ENCODE results near the gene DDIT4.

The DDIT4 gene

DNA sequence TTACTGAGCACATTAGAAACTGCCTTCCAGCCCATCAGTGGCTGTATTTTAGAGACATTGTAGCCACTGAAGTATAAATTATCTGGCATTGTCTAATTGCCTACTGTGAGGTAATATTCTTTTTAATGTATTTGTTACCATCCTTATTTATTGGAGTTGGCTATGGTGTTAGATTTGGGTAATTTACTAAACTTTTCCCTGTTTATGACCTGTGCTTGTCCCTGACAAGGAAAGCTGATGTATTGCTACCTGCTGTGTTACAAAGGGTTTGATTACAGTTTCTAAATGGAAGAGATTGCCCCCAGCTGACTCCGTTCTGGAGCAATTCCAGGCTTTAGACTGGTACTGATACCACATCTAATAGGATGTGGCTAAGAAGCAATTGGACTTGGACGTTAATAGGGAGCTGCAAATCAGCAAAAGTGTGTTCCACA, 45.4 kb upstream of the DDIT4 start:
- Histone ChIP-seq H3K4me2 (ENCODE audit: insufficient read depth, low read length, poor library complexity, severe bottlenecking) (no peak overlapping the region), H3K4me3 (ENCODE audit: low read length in 2 of 2) (no peak overlapping the region), H2AK5ac (ENCODE audit: low read depth, low read length) (no peak overlapping the region), H2BK5ac (ENCODE audit: low read length) (no peak overlapping the region), H3K18ac (ENCODE audit: low read length) (no peak overlapping the region), H3K23ac (ENCODE audit: low read depth, low read length, poor library complexity) (no peak overlapping the region), H3K27me3 (ENCODE audit: control insufficient read depth in 3 of 3, insufficient read depth in 3 of 3, low read depth in 1 of 3, low read length in 3 of 3) (no peaks in the 10 kb centered on the region), H2BK15ac (ENCODE audit: low read length) (no peak overlapping the region), H4K91ac (ENCODE audit: low read depth, low read length, poor library complexity) (no peak overlapping the region), H4K8ac (ENCODE audit: low read depth, low read length) (no peak overlapping the region), H2BK12ac (ENCODE audit: low read length) (no peak overlapping the region), H3K79me1 (ENCODE audit: low read depth, low read length) (peaks cover 1% of the 10 kb centered on the region), H3K9me3 (replicated peaks in 1 of 2; ENCODE audit: control insufficient read depth in 2 of 2, insufficient read depth in 1 of 2, low read depth in 1 of 2, low read length in 2 of 2) (no peaks in the 10 kb centered on the region), H3K9ac (ENCODE audit: low read depth, low read length, poor library complexity) (no peak overlapping the region), H3K27ac (replicated peaks; ENCODE audit: low read length) (no peak overlapping the region), H3K14ac (ENCODE audit: low read length) (no peak overlapping the region), H3K4me1 (ENCODE audit: control insufficient read depth in 2 of 2, insufficient read depth in 1 of 2, low read depth in 1 of 2, low read length in 2 of 2) (peaks cover 1 to 3% of the 10 kb centered on the region in 2 donors), H3K4ac (ENCODE audit: low read length) (no peak overlapping the region), H2AFZ (ENCODE audit: low read length) (no peak overlapping the region), H2BK120ac (ENCODE audit: low read depth, low read length) (no peak overlapping the region), H3K36me3 (replicated peaks in 1 of 2; ENCODE audit: control insufficient read depth in 2 of 2, insufficient read depth in 2 of 2, low read length in 2 of 2) (peaks cover 19 to 78% of the 10 kb centered on the region in 2 donors)
- no peak for DNase-seq (ENCODE audit: low spot score)
- WGBS, 2 donors (ENCODE audit: extremely low coverage in 2 of 2, insufficient read length in 2 of 2, insufficient replicate concordance in 1 of 2) = no CpG with 5 or more reads among the region's 2 CpGs

DNA sequence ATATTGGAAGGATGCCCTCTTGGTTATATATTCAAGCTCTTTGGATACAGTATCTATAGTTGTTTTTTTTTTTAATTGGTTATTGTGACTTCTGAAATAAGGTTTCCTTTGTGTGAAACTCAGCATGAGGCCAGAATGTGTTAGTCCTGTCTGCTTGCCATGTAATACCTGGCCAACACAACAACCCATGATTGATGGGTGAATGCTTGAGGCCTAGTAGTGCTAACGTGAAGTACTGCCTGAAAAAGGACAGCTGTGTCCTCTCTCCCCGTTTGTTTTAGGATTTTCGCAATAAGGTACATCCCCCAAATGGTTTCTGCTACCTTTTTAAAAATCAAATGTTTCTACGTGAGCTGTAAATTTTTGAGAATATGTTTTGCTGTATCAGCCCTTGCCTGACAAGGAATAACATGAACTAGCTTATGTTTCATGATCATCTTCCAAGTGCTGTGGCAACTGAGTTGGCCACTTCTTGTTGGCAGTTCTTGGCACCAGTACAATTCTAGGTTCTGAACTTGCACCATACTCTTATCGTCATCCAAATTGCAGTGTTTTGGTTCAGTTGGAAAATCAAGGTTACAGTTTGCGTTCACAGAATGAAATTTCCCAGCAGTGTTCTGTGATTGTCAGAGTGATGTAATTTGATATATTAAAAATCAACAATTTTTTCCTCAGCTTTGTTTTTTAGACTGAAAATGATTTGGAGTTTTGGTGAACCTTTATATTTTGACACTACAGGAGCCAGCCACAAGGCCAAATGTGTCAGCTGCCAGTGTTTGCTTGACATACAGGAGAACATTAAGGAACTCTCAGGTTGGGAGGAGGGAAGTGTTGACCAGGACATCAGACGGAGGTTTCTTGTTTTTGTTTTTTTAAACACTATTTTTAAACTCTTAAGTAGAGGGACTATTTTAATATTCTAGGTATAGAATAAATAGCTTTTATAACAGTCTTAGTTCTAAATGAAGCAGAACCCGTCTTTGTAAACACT, 44.2 kb upstream of the DDIT4 start:
- no peak overlapping the region for H3K4me3 ChIP-seq (ENCODE audit: low read length in 2 of 2)

DNA sequence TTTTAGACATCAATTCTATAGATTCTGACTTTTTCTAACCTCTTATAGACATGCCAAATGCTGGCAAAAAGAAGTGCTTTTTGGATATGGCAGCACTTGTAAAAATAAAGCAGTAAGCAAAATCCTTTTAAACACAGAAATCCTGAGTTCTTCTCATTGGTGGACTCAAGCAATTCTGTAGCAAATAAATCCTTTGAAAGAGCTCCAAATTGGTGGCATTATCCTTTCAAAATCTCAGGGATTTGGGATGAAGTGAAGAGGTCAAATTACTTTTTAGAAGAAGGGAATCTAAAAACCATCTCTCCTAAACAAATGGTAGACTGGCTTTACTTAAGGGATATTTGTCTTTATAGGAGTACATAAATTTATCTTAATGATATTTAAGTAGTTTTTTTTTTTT, 40.1 kb upstream of the DDIT4 start:
- Histone ChIP-seq H3K4ac (ENCODE audit: low read length) (no peak overlapping the region), H3K9ac (ENCODE audit: low read depth, low read length, poor library complexity) (no peak overlapping the region), H4K91ac (ENCODE audit: low read depth, low read length, poor library complexity) (no peak overlapping the region), H2AK5ac (ENCODE audit: low read depth, low read length) (no peak overlapping the region), H2BK12ac (ENCODE audit: low read length) (no peak overlapping the region), H3K36me3 (replicated peaks in 1 of 2; ENCODE audit: control insufficient read depth in 2 of 2, insufficient read depth in 2 of 2, low read length in 2 of 2) (peaks cover 22 to 74% of the 10 kb centered on the region in 2 donors), H3K4me2 (ENCODE audit: insufficient read depth, low read length, poor library complexity, severe bottlenecking) (no peak overlapping the region), H3K27me3 (ENCODE audit: control insufficient read depth in 3 of 3, insufficient read depth in 3 of 3, low read depth in 1 of 3, low read length in 3 of 3) (no peaks in the 10 kb centered on the region), H3K79me1 (ENCODE audit: low read depth, low read length) (no peaks in the 10 kb centered on the region), H2BK5ac (ENCODE audit: low read length) (no peak overlapping the region), H3K4me1 (ENCODE audit: control insufficient read depth in 2 of 2, insufficient read depth in 1 of 2, low read depth in 1 of 2, low read length in 2 of 2) (peaks cover 1 to 3% of the 10 kb centered on the region in 2 donors), H3K4me3 (ENCODE audit: low read length in 2 of 2) (no peak overlapping the region), H3K23ac (ENCODE audit: low read depth, low read length, poor library complexity) (no peak overlapping the region), H3K18ac (ENCODE audit: low read length) (no peak overlapping the region), H2BK15ac (ENCODE audit: low read length) (no peak overlapping the region), H3K27ac (replicated peaks; ENCODE audit: low read length) (no peak overlapping the region), H3K14ac (ENCODE audit: low read length) (no peak overlapping the region), H2BK120ac (ENCODE audit: low read depth, low read length) (no peak overlapping the region), H4K8ac (ENCODE audit: low read depth, low read length) (no peak overlapping the region), H3K9me3 (replicated peaks in 1 of 2; ENCODE audit: control insufficient read depth in 2 of 2, insufficient read depth in 1 of 2, low read depth in 1 of 2, low read length in 2 of 2) (no peaks in the 10 kb centered on the region), H2AFZ (ENCODE audit: low read length) (no peak overlapping the region)
- no peak for DNase-seq (ENCODE audit: low spot score)

More for the DNA sequence above, 44.2 kb upstream of the DDIT4 start:
- no peak overlapping the region for H2BK15ac ChIP-seq (ENCODE audit: low read length)
- no peak overlapping the region for H3K4me2 ChIP-seq (ENCODE audit: insufficient read depth, low read length, poor library complexity, severe bottlenecking)
- no peak overlapping the region for H3K9ac ChIP-seq (ENCODE audit: low read depth, low read length, poor library complexity)
- no peak overlapping the region for H2BK5ac ChIP-seq (ENCODE audit: low read length)
- H3K9me3 ChIP-seq (replicated peaks in 1 of 2; ENCODE audit: control insufficient read depth in 2 of 2, insufficient read depth in 1 of 2, low read depth in 1 of 2, low read length in 2 of 2) = no peaks in the 10 kb centered on the region
- no peak for DNase-seq (ENCODE audit: low spot score)
- H3K18ac ChIP-seq (ENCODE audit: low read length) = no peak overlapping the region
- H3K27me3 ChIP-seq (ENCODE audit: control insufficient read depth in 3 of 3, insufficient read depth in 3 of 3, low read depth in 1 of 3, low read length in 3 of 3) = no peaks in the 10 kb centered on the region
- peaks cover 1 to 3% of the 10 kb centered on the region in 2 donors for H3K4me1 ChIP-seq (ENCODE audit: control insufficient read depth in 2 of 2, insufficient read depth in 1 of 2, low read depth in 1 of 2, low read length in 2 of 2)
- H3K79me1 ChIP-seq (ENCODE audit: low read depth, low read length) = peaks cover 1% of the 10 kb centered on the region
- no peak overlapping the region for H3K14ac ChIP-seq (ENCODE audit: low read length)
- no peak overlapping the region for H2AK5ac ChIP-seq (ENCODE audit: low read depth, low read length)
- H3K36me3 ChIP-seq (replicated peaks in 1 of 2; ENCODE audit: control insufficient read depth in 2 of 2, insufficient read depth in 2 of 2, low read length in 2 of 2) = peaks cover 17 to 78% of the 10 kb centered on the region in 2 donors
- H3K27ac ChIP-seq (replicated peaks; ENCODE audit: low read length) = no peak overlapping the region
- H3K23ac ChIP-seq (ENCODE audit: low read depth, low read length, poor library complexity) = no peak overlapping the region
- no peak overlapping the region for H4K8ac ChIP-seq (ENCODE audit: low read depth, low read length)
- H2BK12ac ChIP-seq (ENCODE audit: low read length) = no peak overlapping the region
- no peak overlapping the region for H3K4ac ChIP-seq (ENCODE audit: low read length)
- no CpG with 5 or more reads among the region's 8 CpGs for WGBS, 2 donors (ENCODE audit: extremely low coverage in 2 of 2, insufficient read length in 2 of 2, insufficient replicate concordance in 1 of 2)
- H4K91ac ChIP-seq (ENCODE audit: low read depth, low read length, poor library complexity) = no peak overlapping the region
- H2AFZ ChIP-seq (ENCODE audit: low read length) = no peak overlapping the region
- no peak overlapping the region for H2BK120ac ChIP-seq (ENCODE audit: low read depth, low read length)

DNA sequence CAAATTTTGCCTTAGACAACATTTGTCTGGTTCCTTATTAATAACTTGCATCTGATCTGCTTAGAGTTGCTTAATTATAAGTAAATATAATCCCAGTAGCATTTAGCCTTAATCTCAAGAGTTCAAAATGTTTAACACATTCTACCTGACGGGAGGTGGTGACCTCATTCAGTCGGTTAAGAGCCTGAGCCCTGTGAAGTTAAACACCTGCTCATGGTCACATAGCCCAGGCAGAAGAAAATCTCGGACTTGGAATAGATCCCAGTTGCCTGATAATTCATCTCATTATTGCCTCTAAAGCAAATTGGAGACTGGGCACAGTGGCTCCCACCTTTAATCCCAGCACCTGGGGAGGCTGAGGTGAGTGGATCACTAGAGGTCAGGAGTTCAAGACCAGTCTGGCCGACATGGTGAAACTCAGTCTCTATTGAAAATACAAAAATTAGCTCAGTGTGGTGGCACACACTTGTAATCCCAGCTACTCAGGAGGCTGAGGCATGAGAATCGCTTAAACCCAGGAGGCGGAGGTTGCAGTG, 39.1 kb upstream of the DDIT4 start:
- H3K9me3 ChIP-seq (replicated peaks in 1 of 2; ENCODE audit: control insufficient read depth in 2 of 2, insufficient read depth in 1 of 2, low read depth in 1 of 2, low read length in 2 of 2) = no peaks in the 10 kb centered on the region
- no peak overlapping the region for H3K27ac ChIP-seq (replicated peaks; ENCODE audit: low read length)
- H3K36me3 ChIP-seq (replicated peaks in 1 of 2; ENCODE audit: control insufficient read depth in 2 of 2, insufficient read depth in 2 of 2, low read length in 2 of 2) = peaks cover 20 to 65% of the 10 kb centered on the region in 2 donors
- H2AFZ ChIP-seq (ENCODE audit: low read length) = no peak overlapping the region
- H3K23ac ChIP-seq (ENCODE audit: low read depth, low read length, poor library complexity) = no peak overlapping the region
- H3K4me3 ChIP-seq (ENCODE audit: low read length in 2 of 2) = no peak overlapping the region
- H2BK5ac ChIP-seq (ENCODE audit: low read length) = no peak overlapping the region
- H2BK15ac ChIP-seq (ENCODE audit: low read length) = no peak overlapping the region
- no peak overlapping the region for H2BK12ac ChIP-seq (ENCODE audit: low read length)
- H3K18ac ChIP-seq (ENCODE audit: low read length) = no peak overlapping the region
- H2AK5ac ChIP-seq (ENCODE audit: low read depth, low read length) = no peak overlapping the region
- H3K4me1 ChIP-seq (ENCODE audit: control insufficient read depth in 2 of 2, insufficient read depth in 1 of 2, low read depth in 1 of 2, low read length in 2 of 2) = no peaks in the 10 kb centered on the region
- WGBS, 2 donors (ENCODE audit: extremely low coverage in 2 of 2, insufficient read length in 2 of 2, insufficient replicate concordance in 1 of 2) = no CpG with 5 or more reads among the region's 6 CpGs
- H3K79me1 ChIP-seq (ENCODE audit: low read depth, low read length) = no peaks in the 10 kb centered on the region
- no peak for DNase-seq (ENCODE audit: low spot score)
- H2BK120ac ChIP-seq (ENCODE audit: low read depth, low read length) = no peak overlapping the region
- no peak overlapping the region for H3K4ac ChIP-seq (ENCODE audit: low read length)
- no peak overlapping the region for H3K9ac ChIP-seq (ENCODE audit: low read depth, low read length, poor library complexity)
- H4K8ac ChIP-seq (ENCODE audit: low read depth, low read length) = no peak overlapping the region
- no peak overlapping the region for H3K4me2 ChIP-seq (ENCODE audit: insufficient read depth, low read length, poor library complexity, severe bottlenecking)
- no peaks in the 10 kb centered on the region for H3K27me3 ChIP-seq (ENCODE audit: control insufficient read depth in 3 of 3, insufficient read depth in 3 of 3, low read depth in 1 of 3, low read length in 3 of 3)
- H4K91ac ChIP-seq (ENCODE audit: low read depth, low read length, poor library complexity) = no peak overlapping the region
- no peak overlapping the region for H3K14ac ChIP-seq (ENCODE audit: low read length)

All from neuronal stem cell (in vitro differentiated cells).